GM12878 (cell line): ENCODE measurements around the gene GINS2. TPM values are rescaled to one million over a fixed set of nuclear protein-coding genes. Genes with fewer than 3 reads are reported as not detected.

Experiments
- ATAC-seq: fragments of 200-7000 bp; cut with Tn5 transposase; 3 replicates; pipeline ENCODE4 v1.9.1; 2020; ENCODE audit warnings: mild to moderate bottlenecking, moderate library complexity
- BruUV-seq: library from RNA; stranded (reverse); fragments of 400-500 nt; replicated peaks from 2 replicates; lab custom pipeline; 2021; lab: Mats Ljungman, UMichigan
- CTCF ChIA-PET: fragments of 300-600 bp; sonication (Branson Sonifier 250); formaldehyde crosslinking; extraction: SDS; loops from one replicate; lab custom pipeline; 2021; ENCODE audit warnings: inconsistent platforms; lab: Yijun Ruan, JAX
- POLR2A ChIA-PET: fragments of 350-600 bp; formaldehyde crosslinking; extraction: SDS; loops from one replicate; lab custom pipeline; 2021; ENCODE audit warnings: inconsistent platforms; lab: Charles Lee
- RAD21 ChIA-PET: fragments of 300-600 bp; sonication (Branson Sonifier 250); formaldehyde crosslinking; loops from one replicate; lab custom pipeline; 2023; ENCODE audit warnings: antibody characterized with exemption; ENCODE audit not compliant: unreplicated experiment; lab: Charles Lee
- SMC1A ChIA-PET: fragments of 300-600 bp; sonication (Branson Sonifier 250); formaldehyde crosslinking; loops from one replicate; lab custom pipeline; 2023; ENCODE audit not compliant: unreplicated experiment, uncharacterized antibody; lab: Charles Lee
- DNase-seq: peaks from one replicate; pipeline ENCODE4 v3.0.0-alpha.2; 2011; ENCODE audit warnings: low read depth, low spot score
- FAIRE-seq: peaks from 3 replicates; lab custom pipeline; 2011; peaks lifted over from hg19 to GRCh38; lab: Jason Lieb, UNC
- H2AFZ ChIP-seq: 2 replicates; pipeline ENCODE4 v1.6.0; 2011; ENCODE audit warnings: low read depth, low read length, control low read depth; ENCODE audit not compliant: control insufficient read depth
- H3K27ac ChIP-seq: 2 replicates; pipeline ENCODE4 v1.5.1; 2011; ENCODE audit warnings: control low read depth; ENCODE audit not compliant: control insufficient read depth, insufficient read depth
- H3K27me3 ChIP-seq, 2 experiments: replicated peaks in 1 of 2; 2 replicates each; pipeline versions ENCODE4 v1.6.0 to v1.6.1; 2011; ENCODE audit warnings: low read length in 1 of 2; ENCODE audit not compliant: control insufficient read depth in 2 of 2, insufficient read depth in 2 of 2
- H3K36me3 ChIP-seq, 2 experiments: 2 replicates each; pipeline ENCODE4 v1.5.1; 2011; ENCODE audit warnings: low read length in 1 of 2; ENCODE audit not compliant: control insufficient read depth in 2 of 2, insufficient read depth in 2 of 2
- H3K4me1 ChIP-seq: 2 replicates; pipeline ENCODE4 v1.6.1; 2011; ENCODE audit warnings: mild to moderate bottlenecking, low read length, moderate library complexity, mixed read lengths; ENCODE audit not compliant: control insufficient read depth, insufficient read depth
- H3K4me2 ChIP-seq: 2 replicates; pipeline ENCODE4 v1.6.0; 2011; ENCODE audit warnings: control low read depth; ENCODE audit not compliant: control insufficient read depth, insufficient read depth
- H3K4me3 ChIP-seq: fragments of 200-600 bp; sonication (generic); 2 replicates; pipeline ENCODE4 v1.5.1; 2016
- H3K79me2 ChIP-seq: 2 replicates; pipeline ENCODE4 v1.6.0; 2011; ENCODE audit warnings: low read length; ENCODE audit not compliant: control insufficient read depth, insufficient read depth
- H3K9ac ChIP-seq: 2 replicates; pipeline ENCODE4 v1.8.0; 2011; ENCODE audit warnings: low read length, control low read depth, mixed read lengths; ENCODE audit not compliant: control insufficient read depth, insufficient read depth
- H3K9me3 ChIP-seq: replicated peaks from 3 replicates; pipeline ENCODE4 v1.5.1; 2011; ENCODE audit warnings: mild to moderate bottlenecking, low read length; ENCODE audit not compliant: control insufficient read depth, insufficient read depth
- H4K20me1 ChIP-seq: 2 replicates; pipeline ENCODE4 v1.6.0; 2011; ENCODE audit not compliant: control insufficient read depth, insufficient read depth
- HDAC2 ChIP-seq: fragments of 200-600 bp; sonication (generic); IDR thresholded peaks from 2 replicates; pipeline ENCODE4 v1.6.1; 2017
- MYC ChIP-seq: IDR thresholded peaks from 2 replicates; pipeline ENCODE4 v1.6.1; 2011; ENCODE audit warnings: mild to moderate bottlenecking, low read length, moderate library complexity, inconsistent platforms; ENCODE audit not compliant: insufficient read depth, insufficient replicate concordance, insufficient read length, severe bottlenecking
- PAX5 ChIP-seq: IDR thresholded peaks from 2 replicates; pipeline ENCODE4 v1.6.1; 2011; ENCODE audit warnings: low read depth, low read length, borderline replicate concordance
- POLR2AphosphoS5 ChIP-seq: IDR thresholded peaks from 2 replicates; pipeline ENCODE4 v1.6.1; 2011; ENCODE audit warnings: mild to moderate bottlenecking, low read length, inconsistent platforms
- WGBS: methylation state at CpG from one replicate; pipeline ENCODE4 v1.1.6; 2016; ENCODE audit warnings: low lambda C conversion rate; ENCODE audit not compliant: insufficient replicate concordance, insufficient coverage; ENCODE audit errors: missing lambda C conversion rate; 5-methylcytosine and 5-hydroxymethylcytosine counted together
- in situ Hi-C: fragments of 300-500 bp; cut with MboI; formaldehyde crosslinking; loops from 9 replicates; pipeline ENCODE4 v1.14.3; 2018; ENCODE audit warnings: mixed read lengths
- intact Hi-C: fragments of 100-400 bp; cut with micrococcal nuclease; formaldehyde crosslinking; loops from one replicate; pipeline ENCODE4 v1.14.2; 2022; ENCODE audit not compliant: unreplicated experiment
- polyA plus RNA-seq, 11 experiments: library from polyadenylated mRNA; depleted of rRNA in 4 of 11; unstranded in 6 of 11; stranded (reverse) in 5 of 11; fragments of >200 nt; fragmentation: Nextera tagmentation in 4 of 11; fragmentation: Illumina TruSeq in 1 of 11; extraction: Ambion mirVana in 4 of 11; extraction: Trizol in 1 of 11; gene quantifications; 1 replicate in 1 of 11; 2 replicates in 10 of 11; pipeline versions ENCODE4 v1.2.1 to v1.2.3, GENCODE V29; 2011 to 2016; ENCODE audit warnings: inconsistent platforms in 2 of 11, missing spikeins in 2 of 11, low read depth in 1 of 11
- total RNA-seq, 4 experiments: library from RNA; depleted of rRNA in 3 of 4; stranded (reverse); fragments of >200 nt in 3 of 4; fragmentation: Illumina TruSeq in 1 of 4; extraction: Trizol in 1 of 4; gene quantifications; 2 replicates each; pipeline versions ENCODE4 v1.2.1 to v1.2.3, GENCODE V29; 2013 to 2021
- TF ChIP-seq, protein P1 (sequence below), 3 experiments: IDR thresholded peaks in 2 of 3; conservative IDR thresholded peaks in 1 of 3; 2 replicates each; pipeline ENCODE4 v1.5.1; 2011; ENCODE audit warnings: low read depth in 3 of 3, low read length in 3 of 3, mild to moderate bottlenecking in 3 of 3, control low read depth in 2 of 3, moderate library complexity in 2 of 3, inconsistent platforms in 1 of 3, mixed read lengths in 1 of 3; ENCODE audit not compliant: control insufficient read depth in 2 of 3, insufficient read depth in 1 of 3; ENCODE audit errors: extremely low read depth in 1 of 3

GINS2 gene
- total and polyA plus RNA-seq, 10 of the 15 experiments (the other 5 are each of a cell fraction or from before 2014, with no cell fraction given) = 42.7 to 90.8 (median 57.0) TPM

DNA sequence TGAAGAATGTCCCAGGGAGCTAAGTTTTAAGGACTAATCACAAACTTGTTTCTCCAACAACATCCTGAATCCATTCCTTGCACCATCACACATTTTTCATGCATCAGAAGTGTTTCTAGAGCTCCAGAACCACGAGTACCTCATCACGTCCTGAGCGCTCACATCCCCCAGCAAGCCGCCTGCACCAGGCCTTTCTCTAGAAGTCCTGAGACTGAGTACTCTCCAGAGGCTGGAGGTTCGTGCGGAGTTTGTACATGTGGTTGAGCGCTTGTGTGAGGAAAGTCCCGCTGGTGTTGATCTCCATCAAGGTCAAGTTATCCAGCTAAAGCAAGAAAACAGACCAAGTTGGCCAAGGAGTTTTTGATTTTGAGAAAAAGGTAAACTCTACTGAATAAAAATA is 10.7 kb downstream of the GINS2 start (continued):
- TF ChIP-seq, protein P1, sequence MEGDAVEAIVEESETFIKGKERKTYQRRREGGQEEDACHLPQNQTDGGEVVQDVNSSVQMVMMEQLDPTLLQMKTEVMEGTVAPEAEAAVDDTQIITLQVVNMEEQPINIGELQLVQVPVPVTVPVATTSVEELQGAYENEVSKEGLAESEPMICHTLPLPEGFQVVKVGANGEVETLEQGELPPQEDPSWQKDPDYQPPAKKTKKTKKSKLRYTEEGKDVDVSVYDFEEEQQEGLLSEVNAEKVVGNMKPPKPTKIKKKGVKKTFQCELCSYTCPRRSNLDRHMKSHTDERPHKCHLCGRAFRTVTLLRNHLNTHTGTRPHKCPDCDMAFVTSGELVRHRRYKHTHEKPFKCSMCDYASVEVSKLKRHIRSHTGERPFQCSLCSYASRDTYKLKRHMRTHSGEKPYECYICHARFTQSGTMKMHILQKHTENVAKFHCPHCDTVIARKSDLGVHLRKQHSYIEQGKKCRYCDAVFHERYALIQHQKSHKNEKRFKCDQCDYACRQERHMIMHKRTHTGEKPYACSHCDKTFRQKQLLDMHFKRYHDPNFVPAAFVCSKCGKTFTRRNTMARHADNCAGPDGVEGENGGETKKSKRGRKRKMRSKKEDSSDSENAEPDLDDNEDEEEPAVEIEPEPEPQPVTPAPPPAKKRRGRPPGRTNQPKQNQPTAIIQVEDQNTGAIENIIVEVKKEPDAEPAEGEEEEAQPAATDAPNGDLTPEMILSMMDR (IDR thresholded peaks at IDR 0.05 in 2 of 3, conservative IDR thresholded peaks at IDR 0.05 in 1 of 3; ENCODE audit: control insufficient read depth in 2 of 3, extremely low read depth in 1 of 3, insufficient read depth in 1 of 3, low read depth in 3 of 3, low read length in 3 of 3) = no peak
- TF ChIP-seq HDAC2 = no peak
- TF ChIP-seq MYC = no peak

- in situ Hi-C loops (no loop called here), intact Hi-C loops (loop anchor here (5.0 kb wide), 1 partner anchor 40 kb away; no protein-coding TSS in a partner anchor)
- peaks cover 2% of the 10 kb centered on the region; the same call in 1 of the 2 replicates for H4K20me1 ChIP-seq
- H3K79me2 ChIP-seq = no peaks in the 10 kb centered on the region; the same call in none of the 2 replicates
- ChIA-PET POLR2A (interaction anchor here (0.7 kb wide), 1 partner anchor 11 kb away, joined by 4 read pairs; the partner anchor contains the start of gene GINS2), SMC1A (interaction anchor here (1.0 kb wide), 1 partner anchor 16 kb away, joined by 3 read pairs; no protein-coding TSS in a partner anchor), RAD21 (interaction anchor here (1.9 kb wide), 1 partner anchor 8 kb away, joined by 6 read pairs; no protein-coding TSS in a partner anchor), CTCF (interaction anchor here (1.3 kb wide), 1 partner anchor 41 kb away, joined by 3 read pairs; no protein-coding TSS in a partner anchor)
- no peak for FAIRE-seq
- TF ChIP-seq PAX5 (no peak), POLR2AphosphoS5 (peak; percentile 40; the same call in 1 of the 2 replicates)
- H3K27ac ChIP-seq = no peak overlapping the region
- H3K36me3 ChIP-seq = peaks cover 36 to 45% of the 10 kb centered on the region in 2 experiments
- BruUV-seq = no TSS peak
- no peak for DNase-seq
- no peak overlapping the region for H3K9ac ChIP-seq
- no peaks in the 10 kb centered on the region for H3K27me3 ChIP-seq
- no peak overlapping the region for H3K4me2 ChIP-seq
- H2AFZ ChIP-seq = no peak overlapping the region
- H3K4me1 ChIP-seq = peaks cover 21% of the 10 kb centered on the region
- 17% methylated on average over 6 of the region's 6 CpGs for WGBS
- no peak overlapping the region for H3K4me3 ChIP-seq
- H3K9me3 ChIP-seq = no peaks in the 10 kb centered on the region
- no peak for ATAC-seq
These were observed 11.3 kb downstream of the GINS2 start for GRCh38 chr16:85677383-85677967.
